Sigmoid colon (tissue), 7 donors: ENCODE measurements around the gene WWC1. TPM values are rescaled to one million over a fixed set of nuclear protein-coding genes. Genes with fewer than 3 reads are reported as not detected.

Source experiments
- DNase-seq: peaks from one replicate; pipeline ENCODE4 v3.0.0-alpha.2; 2019
- H3K27ac ChIP-seq, 4 donors: fragments of 200-600 bp; sonication (generic); one replicate each; pipeline ENCODE4 v1.5.1; 2016 to 2019; ENCODE audit warnings: mild to moderate bottlenecking in 1 of 4
- H3K27me3 ChIP-seq, 3 donors: fragments of 200-600 bp; sonication (generic); one replicate each; pipeline ENCODE4 v1.5.1; 2019; ENCODE audit warnings: mild to moderate bottlenecking in 1 of 3
- H3K36me3 ChIP-seq, 4 donors: fragments of 200-600 bp; sonication (generic); one replicate each; pipeline ENCODE4 v1.5.1; 2016 to 2019
- H3K4me1 ChIP-seq, 4 donors: fragments of 200-600 bp; sonication (generic); one replicate each; pipeline ENCODE4 v1.5.1; 2017 to 2019
- H3K4me3 ChIP-seq, 4 donors: fragments of 200-600 bp; sonication (generic); one replicate each; pipeline ENCODE4 v1.5.1; 2017 to 2019; ENCODE audit warnings: mild to moderate bottlenecking in 2 of 4, moderate library complexity in 1 of 4
- H3K9me3 ChIP-seq, 4 donors: fragments of 200-600 bp in 3 of 4; sonication (generic) in 3 of 4; one replicate each; pipeline versions ENCODE4 v1.5.1 to v1.6.1; 2013 to 2019
- EP300 ChIP-seq, 4 donors: sonication (generic); formaldehyde crosslinking; IDR thresholded peaks; one replicate each; pipeline ENCODE4 v1.6.1; 2017; ENCODE audit warnings: antibody characterized with exemption in 4 of 4
- POLR2A ChIP-seq, 2 donors: fragments of 450-650 bp; IDR thresholded peaks; one replicate each; pipeline ENCODE4 v1.6.1; 2016; ENCODE audit warnings: antibody characterized with exemption in 2 of 2, mild to moderate bottlenecking in 2 of 2, moderate library complexity in 2 of 2
- POLR2AphosphoS5 ChIP-seq, 4 donors: sonication (generic); formaldehyde crosslinking; IDR thresholded peaks; one replicate each; pipeline ENCODE4 v1.6.1; 2017; ENCODE audit warnings: antibody characterized with exemption in 4 of 4
- WGBS, 2 donors: extraction: QIAGEN DNeasy Blood & Tissue Kit; methylation state at CpG; one replicate each; pipeline ENCODE4 v1.1.7; 2013; 5-methylcytosine and 5-hydroxymethylcytosine counted together
- intact Hi-C: fragments of 100-400 bp; cut with DNase I; formaldehyde crosslinking; loops from one replicate; pipeline ENCODE4 v1.15.1; 2023
- polyA plus RNA-seq, 3 donors: library from polyadenylated mRNA; stranded (reverse); fragments of 200-250 nt; gene quantifications; one replicate each; pipeline ENCODE4 v1.2.3, GENCODE V29; 2013
- total RNA-seq, 4 donors: library from RNA; depleted of rRNA; stranded (reverse); fragments of >200 nt; gene quantifications; one replicate each; pipeline ENCODE4 v1.1.0, GENCODE V29; 2016
- TF ChIP-seq, protein P1 (sequence below), 4 experiments: fragments of 450-650 bp in 3 of 4; fragments of 200-600 bp in 1 of 4; IDR thresholded peaks; one replicate each; pipeline ENCODE4 v1.5.1; 2016 to 2019; ENCODE audit warnings: antibody characterized with exemption in 4 of 4, mild to moderate bottlenecking in 3 of 4, moderate library complexity in 2 of 4
- donor health status: healthy with polysubstance abuse.
- donor health status: Bipolar disorder and iron deficiency.
- donor health status: healthy.

WWC1 gene
- total and polyA plus RNA-seq, 7 donors: 0.27 to 15.4 (median 6.2) TPM; not detected in 1

DNA sequence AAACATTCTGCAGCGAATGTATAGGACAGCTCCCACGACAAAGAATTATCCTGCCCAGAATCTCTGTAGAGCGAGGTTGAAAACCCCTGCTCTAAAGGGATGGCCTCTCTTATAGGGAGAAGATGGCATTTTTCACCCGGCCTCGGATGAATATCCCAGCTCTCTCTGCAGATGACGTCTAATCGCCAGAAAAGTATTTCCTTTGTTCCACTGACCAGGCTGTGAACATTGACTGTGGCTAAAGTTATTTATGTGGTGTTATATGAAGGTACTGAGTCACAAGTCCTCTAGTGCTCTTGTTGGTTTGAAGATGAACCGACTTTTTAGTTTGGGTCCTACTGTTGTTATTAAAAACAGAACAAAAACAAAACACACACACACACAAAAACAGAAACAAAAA, 177.4 kb downstream of the WWC1 start:
- Histone ChIP-seq H3K9me3 (no peaks in the 10 kb centered on the region), H3K4me3 (no peak overlapping the region), H3K27ac (no peak overlapping the region), H3K36me3 (no peaks in the 10 kb centered on the region), H3K4me1 (no peaks in the 10 kb centered on the region), H3K27me3 (no peaks in the 10 kb centered on the region)
- intact Hi-C loops: no loop called here
- no peak for TF ChIP-seq POLR2AphosphoS5 (IDR thresholded peaks at IDR 0.05)
- no peak for TF ChIP-seq POLR2A (IDR thresholded peaks at IDR 0.05)
- TF ChIP-seq, protein P1, sequence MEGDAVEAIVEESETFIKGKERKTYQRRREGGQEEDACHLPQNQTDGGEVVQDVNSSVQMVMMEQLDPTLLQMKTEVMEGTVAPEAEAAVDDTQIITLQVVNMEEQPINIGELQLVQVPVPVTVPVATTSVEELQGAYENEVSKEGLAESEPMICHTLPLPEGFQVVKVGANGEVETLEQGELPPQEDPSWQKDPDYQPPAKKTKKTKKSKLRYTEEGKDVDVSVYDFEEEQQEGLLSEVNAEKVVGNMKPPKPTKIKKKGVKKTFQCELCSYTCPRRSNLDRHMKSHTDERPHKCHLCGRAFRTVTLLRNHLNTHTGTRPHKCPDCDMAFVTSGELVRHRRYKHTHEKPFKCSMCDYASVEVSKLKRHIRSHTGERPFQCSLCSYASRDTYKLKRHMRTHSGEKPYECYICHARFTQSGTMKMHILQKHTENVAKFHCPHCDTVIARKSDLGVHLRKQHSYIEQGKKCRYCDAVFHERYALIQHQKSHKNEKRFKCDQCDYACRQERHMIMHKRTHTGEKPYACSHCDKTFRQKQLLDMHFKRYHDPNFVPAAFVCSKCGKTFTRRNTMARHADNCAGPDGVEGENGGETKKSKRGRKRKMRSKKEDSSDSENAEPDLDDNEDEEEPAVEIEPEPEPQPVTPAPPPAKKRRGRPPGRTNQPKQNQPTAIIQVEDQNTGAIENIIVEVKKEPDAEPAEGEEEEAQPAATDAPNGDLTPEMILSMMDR (IDR thresholded peaks at IDR 0.05): no peak
- DNase-seq: no peak
- 92 to 94% methylated on average over 8 of the region's 8 CpGs for WGBS, 2 donors

DNA sequence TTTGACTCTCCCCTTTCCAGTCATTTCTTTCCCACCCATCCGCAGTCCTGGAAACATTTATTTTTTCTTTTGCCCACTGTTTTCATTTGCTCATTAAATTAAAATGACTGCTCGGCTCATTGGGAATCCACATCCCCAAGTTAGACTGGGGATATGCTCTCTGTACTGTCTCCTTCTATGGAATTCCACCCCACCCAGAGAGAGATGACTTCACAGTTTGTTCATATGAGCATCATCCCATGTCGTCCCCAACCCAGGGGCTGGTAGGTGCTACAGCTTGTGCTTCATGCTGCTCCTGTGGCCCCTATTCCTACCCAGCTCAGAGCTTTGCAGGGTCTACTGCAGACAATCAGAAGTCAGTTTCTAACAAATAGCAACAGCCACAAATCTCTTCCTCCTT, 178.4 kb downstream of the WWC1 start:
- no peaks in the 10 kb centered on the region for H3K27me3 ChIP-seq
- H3K4me3 ChIP-seq: no peak overlapping the region
- H3K36me3 ChIP-seq: no peaks in the 10 kb centered on the region
- intact Hi-C loops: no loop called here
- no peaks in the 10 kb centered on the region for H3K9me3 ChIP-seq
- no peak for DNase-seq
- H3K27ac ChIP-seq: no peak overlapping the region
- H3K4me1 ChIP-seq: no peaks in the 10 kb centered on the region
- no peak for TF ChIP-seq POLR2AphosphoS5 (IDR thresholded peaks at IDR 0.05)
- TF ChIP-seq, protein P1 (IDR thresholded peaks at IDR 0.05): no peak
- 91 to 92% methylated on average over 3 of the region's 3 CpGs for WGBS, 2 donors

DNA sequence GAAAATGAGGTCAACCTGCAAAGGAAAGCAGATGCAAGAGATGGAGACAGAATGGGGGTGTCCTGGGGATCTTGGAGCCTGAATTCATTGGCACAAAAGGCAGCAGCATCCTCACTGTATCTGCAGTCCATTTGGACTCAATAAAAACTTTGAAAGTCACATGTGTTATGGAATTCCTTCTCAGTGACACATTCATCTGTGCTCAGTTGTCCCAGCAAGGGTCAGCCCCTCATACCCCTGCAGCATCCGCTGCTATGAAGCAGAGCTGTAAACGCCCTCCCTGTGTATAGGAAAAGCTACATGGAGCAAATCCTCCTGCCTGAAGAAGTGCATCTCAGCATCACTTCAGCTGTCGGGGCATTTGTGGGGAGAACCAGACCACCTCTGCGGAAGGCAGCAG, 180.3 kb downstream of the WWC1 start:
- 89 to 94% methylated on average over 4 of the region's 4 CpGs for WGBS, 2 donors
- H3K4me1 ChIP-seq: no peaks in the 10 kb centered on the region
- no peak for DNase-seq
- no peak overlapping the region for H3K4me3 ChIP-seq
- intact Hi-C loops: no loop called here
- TF ChIP-seq POLR2A (IDR thresholded peaks at IDR 0.05) (no peak), EP300 (IDR thresholded peaks at IDR 0.05) (no peak), POLR2AphosphoS5 (IDR thresholded peaks at IDR 0.05) (no peak)
- TF ChIP-seq, protein P1 (IDR thresholded peaks at IDR 0.05): no peak
- H3K36me3 ChIP-seq: no peaks in the 10 kb centered on the region
- H3K27me3 ChIP-seq: no peaks in the 10 kb centered on the region
- no peaks in the 10 kb centered on the region for H3K9me3 ChIP-seq
- H3K27ac ChIP-seq: no peak overlapping the region

DNA sequence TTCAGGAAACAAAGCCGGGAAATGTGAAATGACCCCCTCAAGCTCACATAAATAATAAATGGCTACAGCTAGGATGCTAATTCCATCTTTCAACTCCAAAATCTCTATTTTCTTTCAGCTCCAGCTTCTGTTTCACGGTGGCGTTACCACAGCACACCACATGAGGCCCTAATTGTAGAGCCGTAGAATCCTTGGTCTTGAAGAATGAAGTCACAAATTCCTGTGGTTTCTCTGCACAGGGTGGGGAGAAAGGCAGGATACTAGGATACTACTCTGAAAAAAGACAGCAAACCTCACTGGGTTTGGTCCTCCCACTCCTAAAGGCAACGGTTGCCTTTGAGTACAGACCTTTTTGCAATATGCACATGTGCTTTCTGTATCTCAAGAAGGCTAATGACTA, 180.9 kb downstream of the WWC1 start:
- DNase-seq: no peak
- Histone ChIP-seq H3K9me3 (no peaks in the 10 kb centered on the region), H3K27me3 (no peaks in the 10 kb centered on the region), H3K4me1 (no peaks in the 10 kb centered on the region), H3K36me3 (no peaks in the 10 kb centered on the region), H3K27ac (no peak overlapping the region), H3K4me3 (no peak overlapping the region)
- TF ChIP-seq POLR2A (IDR thresholded peaks at IDR 0.05) (no peak), POLR2AphosphoS5 (IDR thresholded peaks at IDR 0.05) (no peak), EP300 (IDR thresholded peaks at IDR 0.05) (no peak)
- TF ChIP-seq, protein P1 (IDR thresholded peaks at IDR 0.05): no peak
- intact Hi-C loops: no loop called here
- 82 to 85% methylated on average over 5 of the region's 5 CpGs for WGBS, 2 donors

DNA sequence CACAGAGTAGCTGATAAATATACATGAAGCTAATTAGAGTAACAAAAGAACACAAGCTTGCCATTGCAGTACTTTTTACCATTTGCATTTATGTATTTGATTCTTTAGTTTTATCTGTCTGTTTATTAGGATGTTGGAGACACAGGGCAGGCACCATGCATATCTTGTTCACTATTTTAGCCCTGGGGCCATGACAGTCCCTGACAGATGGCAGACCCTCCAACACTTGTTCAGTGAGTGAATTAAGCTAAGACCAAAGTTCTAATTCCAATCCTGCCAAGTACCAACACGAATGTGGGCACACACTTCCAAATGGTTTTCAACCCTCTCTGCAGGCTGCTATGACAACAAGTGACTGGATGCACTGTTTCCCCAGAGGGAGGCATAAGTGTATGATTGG, 182.9 kb downstream of the WWC1 start:
- Histone ChIP-seq H3K27ac (no peak overlapping the region), H3K36me3 (no peaks in the 10 kb centered on the region), H3K9me3 (no peaks in the 10 kb centered on the region), H3K4me3 (no peak overlapping the region), H3K27me3 (no peaks in the 10 kb centered on the region), H3K4me1 (no peaks in the 10 kb centered on the region)
- DNase-seq: no peak
- TF ChIP-seq, protein P1 (IDR thresholded peaks at IDR 0.05): no peak
- TF ChIP-seq POLR2AphosphoS5 (IDR thresholded peaks at IDR 0.05) (no peak), POLR2A (IDR thresholded peaks at IDR 0.05) (no peak), EP300 (IDR thresholded peaks at IDR 0.05) (no peak)
- intact Hi-C loops: no loop called here
- 79 to 82% methylated on average over 1 of the region's 1 CpG for WGBS, 2 donors
